CD4-positive, alpha-beta T cell treated with Interferon gamma for 1 hour (primary cell): ENCODE measurements around the gene MTPN.

Experiments used
- DNase-seq: peaks from one replicate; pipeline ENCODE4 v3.0.0-alpha.2; 2020

The MTPN gene

DNA sequence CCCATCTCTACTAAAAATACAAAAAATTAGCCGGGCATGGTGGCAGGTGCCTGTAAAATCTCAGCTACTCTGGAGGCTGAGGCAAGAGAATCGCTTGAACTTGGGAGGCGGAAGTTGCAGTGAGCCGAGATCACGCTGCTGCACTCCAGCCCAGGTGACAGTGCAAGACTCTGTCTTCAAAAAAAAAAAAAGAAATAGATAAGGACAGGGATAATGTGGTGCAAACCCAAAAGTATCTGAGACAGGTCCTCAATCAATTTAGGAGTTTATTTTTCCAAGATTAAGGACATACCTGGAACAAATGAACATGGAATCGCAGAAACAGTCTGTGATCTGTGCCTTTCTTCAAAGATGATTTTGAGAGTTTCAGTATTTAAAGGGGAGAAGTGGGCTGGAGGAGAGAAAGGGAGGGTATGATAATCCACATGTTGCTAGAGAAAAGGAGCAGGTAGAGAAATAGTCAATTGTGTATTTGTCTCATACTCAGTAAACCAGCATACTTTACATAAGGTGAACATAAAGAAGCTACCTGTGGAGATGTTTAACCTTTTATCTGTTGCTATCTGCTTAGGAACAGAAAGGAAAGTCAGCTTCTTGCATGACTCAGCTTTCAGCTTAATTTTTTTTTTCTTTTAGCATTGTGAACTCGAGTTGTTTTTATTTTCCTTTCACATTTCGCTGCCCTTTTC lies 4.9 kb upstream of the MTPN start:
- DNase-seq: no peak

DNA sequence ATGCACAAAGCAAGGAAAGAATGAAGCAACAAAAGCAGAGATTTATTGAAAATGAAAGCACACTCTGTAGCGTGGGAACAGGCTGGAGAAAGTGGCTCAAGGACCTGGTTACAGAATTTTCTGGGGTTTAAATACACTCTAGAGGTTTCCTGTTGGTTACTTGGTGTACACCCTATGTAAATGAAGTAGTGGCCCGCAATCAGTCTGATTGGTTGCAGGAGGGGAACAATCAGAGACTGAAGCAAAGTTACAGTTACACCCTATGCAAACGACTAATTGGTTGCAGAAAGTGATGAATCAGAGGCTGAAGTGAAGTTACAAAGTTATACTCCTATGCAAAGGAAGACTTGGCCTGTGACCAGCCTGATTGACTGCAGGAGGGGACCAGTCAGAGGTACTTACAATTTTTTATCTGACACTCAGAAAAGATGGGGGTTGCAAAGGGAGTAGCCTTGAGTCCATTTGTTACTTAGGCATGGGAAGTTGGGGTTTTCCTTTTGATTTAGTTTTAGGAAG lies 3.6 kb upstream of the MTPN start:
- peak; percentile 75 for DNase-seq

DNA sequence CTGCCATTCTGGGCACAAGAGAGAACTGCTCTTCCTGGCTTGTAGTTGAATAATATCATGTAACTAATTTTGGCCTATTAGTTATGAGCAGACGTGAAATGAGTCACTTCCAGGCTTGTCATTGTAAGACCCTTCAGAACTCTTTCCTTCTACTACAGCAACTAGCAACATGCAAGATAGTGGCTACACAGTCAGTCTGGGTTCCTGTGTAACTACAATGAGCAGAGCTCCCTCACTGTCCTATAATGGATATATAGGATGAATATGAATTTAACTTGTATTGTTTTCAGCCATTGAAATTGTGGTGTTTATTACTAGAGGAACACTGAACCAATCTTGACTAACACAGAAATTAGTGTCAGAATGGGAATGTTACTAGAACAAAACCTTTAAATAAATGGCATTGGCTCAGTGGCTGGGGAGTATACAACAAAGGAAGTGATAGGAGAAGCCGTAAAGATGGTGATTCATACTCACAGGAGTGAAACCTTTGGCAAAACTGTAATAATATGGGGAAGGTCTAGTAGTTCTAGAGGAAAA lies 2.9 kb upstream of the MTPN start:
- no peak for DNase-seq

DNA sequence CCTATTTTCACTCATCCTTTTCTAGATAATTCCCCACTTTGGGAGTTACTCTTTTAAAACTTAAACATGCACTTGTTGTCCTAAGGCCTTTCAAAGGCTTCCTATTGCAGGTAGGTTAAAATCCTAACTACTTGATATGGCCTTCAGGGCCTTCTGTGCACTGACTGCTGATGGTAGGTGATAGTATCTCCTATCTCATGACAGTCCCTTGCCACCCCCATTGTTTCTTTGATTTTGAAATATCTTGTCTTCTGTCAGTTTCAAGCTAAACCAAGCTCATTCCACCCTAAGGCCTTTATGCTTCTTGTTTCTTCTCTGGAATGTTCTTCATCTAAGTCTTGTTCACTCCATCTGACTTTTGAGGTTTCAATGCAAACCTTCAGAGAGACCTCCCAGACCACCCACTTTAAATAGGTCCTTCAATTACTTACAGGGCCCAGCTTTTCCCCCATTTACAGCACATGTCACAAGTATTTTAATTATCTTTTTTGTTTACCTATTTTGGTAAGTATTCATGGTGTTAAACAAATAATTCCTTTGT lies 2.4 kb upstream of the MTPN start:
- DNase-seq: no peak

DNA sequence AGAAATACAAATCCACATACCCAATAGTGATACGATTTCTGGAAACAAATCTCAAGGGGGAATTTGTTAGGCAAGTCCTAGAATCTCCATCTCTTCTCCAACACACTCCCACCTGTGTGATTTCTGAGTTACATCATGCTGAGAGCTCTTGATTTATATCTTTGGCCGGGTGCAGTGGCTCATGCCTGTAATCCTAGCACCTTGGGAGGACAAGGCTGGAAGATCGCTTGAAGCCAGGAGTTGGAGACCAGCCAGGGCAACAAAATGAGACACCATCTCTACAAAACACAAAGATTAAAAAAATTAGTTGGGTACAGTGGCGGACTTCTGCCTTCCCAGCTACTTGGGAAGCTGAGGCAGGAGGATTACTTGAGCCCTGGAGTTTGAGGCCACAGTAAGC lies 1.5 kb upstream of the MTPN start:
- DNase-seq: no peak

DNA sequence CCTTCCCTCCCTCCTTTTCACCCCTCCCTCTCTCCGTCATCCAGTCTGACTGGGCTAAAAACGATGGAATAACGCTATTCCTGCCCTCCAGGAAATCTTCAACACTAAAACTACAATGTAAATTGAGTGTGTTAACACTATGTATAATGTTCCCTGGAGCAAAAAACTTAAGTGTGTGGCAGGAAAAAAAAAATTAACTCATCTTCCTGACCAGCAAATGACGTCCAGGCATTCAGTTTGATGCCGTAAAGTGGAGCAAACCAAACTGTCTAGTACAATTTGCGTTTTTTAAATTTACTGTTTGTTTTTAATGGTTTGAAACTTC lies 545 bp upstream of the MTPN start:
- DNase-seq: no peak

DNA sequence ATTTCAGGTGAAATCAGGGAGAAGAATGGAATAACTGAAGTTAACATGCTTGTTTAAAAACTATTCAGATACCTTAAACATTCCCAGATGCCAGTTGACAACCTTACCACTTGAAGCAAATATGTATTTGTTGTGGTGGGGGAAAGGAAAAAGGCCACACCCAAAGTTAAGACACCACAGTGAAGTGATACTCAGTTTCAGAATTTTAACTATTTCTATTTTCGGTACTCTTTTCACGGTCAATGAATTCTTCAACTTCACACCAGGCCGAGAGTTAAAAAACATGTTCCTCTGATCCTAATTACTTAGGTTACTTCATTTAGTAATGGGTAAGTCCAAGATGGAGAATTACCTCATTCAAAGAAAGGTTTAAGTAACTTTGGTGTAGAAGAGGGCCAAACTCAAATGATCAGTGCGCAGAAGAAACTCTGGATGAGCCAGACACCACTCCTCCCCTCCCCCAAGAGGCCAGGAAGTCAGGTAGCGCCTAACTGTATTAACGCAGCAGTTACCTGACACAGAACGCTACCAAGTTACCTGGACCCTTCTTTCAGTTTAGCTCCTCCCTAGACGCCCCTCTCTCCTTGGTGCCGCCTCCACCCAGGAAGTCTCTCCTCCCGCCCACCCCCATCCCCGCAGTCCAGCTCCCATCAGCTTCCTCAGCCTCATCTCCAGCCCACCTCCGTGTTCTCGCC lies 700 bp downstream of the MTPN start:
- DNase-seq: peak; percentile 32

DNA sequence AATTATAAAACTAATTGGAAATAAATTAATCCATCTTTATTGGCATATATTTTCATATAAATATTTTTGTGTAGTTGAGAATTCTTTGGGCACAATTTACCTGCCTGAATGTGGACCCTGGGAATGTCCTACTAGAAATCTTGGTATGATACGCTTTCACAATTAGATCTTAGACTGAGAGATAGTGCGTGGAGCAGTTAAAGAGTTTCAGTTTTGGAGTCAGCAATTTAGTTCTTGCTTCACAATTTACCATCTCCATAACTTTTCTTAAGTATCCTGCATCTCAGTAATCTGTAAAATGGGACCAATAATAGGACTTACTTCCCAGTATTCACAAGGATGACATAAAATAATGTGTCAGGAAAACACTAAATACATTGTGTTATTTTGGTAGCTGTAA lies 2.0 kb downstream of the MTPN start:
- no peak for DNase-seq

DNA sequence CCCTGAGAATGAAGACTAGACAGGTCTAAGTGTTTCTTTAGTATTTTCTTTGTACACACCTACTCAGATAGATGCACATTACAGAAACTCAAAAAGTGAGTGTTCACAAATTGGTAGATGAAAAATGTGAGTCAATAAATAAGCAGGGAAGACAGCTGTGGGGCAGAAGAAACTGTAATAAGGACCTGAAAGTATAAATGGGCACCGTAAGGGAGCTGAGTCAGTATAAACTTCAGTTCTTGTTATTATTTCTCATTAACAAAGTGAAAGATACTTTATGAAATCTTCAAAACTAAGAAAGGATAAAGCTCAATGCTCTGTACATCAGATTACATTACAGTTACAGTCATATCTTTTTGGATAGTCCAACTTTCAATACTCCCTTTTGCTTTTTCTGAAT lies 2.5 kb downstream of the MTPN start:
- no peak for DNase-seq

DNA sequence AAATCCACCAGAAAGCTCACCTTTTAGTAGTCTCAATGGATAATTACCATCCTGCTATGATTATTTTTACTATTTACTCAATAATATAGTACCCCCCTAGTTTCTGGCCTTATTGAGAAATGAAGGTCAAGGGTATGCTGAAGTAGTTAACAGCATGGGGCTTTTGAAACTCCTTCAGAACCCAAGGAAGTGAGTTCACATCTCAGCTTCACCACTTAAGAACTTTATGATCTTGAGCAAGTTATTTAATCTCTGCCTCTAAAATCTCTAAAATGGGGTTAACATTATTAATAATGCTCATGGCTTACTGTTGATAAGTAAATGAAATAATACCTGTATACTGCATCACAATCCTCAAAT lies 5.8 kb downstream of the MTPN start:
- DNase-seq: no peak

DNA sequence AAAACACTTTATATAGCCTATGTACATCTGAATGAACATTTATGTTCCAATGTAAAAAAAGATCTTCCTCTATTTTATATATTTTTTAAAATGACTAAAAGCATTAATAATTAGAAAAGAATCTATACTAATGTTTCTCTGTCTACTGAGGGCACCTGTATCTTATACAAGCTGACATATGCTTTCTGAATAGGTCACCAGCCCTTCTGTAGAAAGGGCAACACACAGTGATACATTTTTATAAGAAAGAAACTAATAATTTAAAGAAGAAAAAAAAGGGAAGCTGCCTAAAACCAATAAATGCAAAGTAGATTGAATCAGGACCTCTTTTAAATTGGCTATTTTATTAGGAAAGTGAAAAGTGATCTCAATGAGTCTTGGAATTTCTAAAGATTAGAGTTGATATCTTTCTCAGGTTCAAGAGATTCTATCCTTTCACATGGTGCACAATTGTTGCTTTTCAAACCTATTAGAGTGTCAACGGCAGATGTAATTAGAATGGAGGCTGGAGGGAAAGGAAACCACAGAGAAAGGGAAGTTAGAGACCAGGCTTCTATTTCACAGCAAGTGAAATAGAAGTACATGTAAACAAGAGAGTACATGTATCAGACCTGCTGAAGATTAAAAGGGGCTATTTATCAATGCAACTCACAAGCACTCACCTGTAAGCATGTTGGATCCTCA lies 6.3 kb downstream of the MTPN start:
- DNase-seq: no peak

DNA sequence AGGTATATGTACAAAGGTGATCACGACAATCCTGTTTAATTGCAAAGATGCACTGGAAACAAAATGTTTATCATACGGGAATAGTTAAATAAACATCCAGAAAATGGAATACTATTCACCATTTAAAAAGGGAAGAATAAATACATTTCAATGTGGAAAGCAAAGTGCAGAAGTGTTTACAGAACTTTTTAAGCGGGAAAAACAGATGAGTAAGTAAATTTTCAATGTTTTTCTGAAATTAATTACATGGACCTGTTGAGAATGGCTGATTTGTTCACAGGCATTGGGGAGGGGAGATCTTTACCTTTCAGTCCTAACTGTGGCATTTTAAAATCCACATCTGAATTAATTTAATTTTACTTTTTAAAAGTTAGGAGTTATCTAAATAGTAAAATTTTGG lies 7.1 kb downstream of the MTPN start:
- no peak for DNase-seq

DNA sequence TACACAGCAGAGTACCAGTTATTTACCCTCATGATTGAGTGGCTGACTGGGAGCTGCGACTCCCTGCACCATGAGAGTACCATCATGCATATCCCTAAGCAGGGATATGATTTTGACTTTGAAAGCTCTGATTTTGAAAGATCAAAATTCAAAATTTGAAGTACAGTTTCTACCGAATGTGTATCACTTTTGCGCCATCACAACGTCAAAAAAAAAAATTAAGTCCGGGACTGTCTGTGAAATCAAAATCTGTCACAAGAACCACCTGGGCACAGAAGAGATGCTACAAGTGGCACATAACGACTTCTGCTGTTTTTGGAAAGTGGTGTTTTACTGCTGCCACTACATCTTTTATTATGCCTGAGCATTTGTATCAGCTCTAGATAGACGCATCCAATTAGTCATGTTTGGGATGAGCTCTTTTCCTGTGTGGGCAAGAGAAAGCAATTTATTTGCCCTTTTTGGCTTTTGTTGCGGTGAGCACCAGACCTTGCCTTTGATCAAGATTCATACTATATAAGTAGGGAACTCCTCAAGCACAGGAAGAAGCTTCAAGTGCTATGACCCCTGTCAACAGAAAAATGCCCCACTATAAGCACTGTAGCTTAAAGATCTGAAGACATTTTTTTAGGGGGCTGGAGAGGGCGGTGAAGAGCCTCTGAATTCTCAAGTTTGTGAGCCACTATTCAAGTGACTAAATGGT lies 10.7 kb downstream of the MTPN start:
- DNase-seq: no peak

DNA sequence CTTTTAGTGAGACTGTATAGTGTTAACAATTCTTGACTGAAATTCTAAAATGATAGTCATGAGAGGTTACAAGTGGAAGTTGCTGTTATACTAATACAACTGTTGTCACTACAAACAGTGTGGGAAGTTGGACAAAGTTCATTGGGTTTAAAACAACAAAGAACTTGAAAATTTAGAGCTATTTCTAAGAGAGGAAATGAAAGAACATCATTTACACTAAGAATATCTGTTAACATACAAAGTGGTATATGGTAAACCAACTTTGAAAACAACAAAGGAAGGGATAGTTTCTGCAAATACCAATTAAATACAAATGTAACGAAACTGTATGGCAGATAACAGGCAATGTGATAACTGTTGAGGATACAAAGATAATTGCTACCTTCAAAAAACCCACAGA lies 11.6 kb downstream of the MTPN start:
- DNase-seq: no peak

DNA sequence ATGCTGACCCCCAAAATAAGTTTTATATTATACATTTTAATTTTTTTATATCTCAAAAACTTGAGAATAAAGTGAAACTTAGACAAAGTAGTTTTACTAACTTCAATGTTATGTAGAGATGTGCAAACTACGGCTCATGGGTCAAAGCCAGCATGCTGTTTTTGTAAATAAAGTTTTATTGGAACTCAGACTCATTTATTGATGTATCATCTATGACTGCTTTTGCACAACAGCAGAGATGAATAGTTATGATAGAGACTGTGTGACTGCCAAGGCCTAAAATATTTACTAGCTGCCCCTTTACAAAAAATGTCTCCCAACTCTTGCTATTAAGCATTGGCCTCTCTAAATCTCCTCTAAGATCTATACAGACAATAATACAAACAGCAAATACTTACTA lies 12.4 kb downstream of the MTPN start:
- no peak for DNase-seq

DNA sequence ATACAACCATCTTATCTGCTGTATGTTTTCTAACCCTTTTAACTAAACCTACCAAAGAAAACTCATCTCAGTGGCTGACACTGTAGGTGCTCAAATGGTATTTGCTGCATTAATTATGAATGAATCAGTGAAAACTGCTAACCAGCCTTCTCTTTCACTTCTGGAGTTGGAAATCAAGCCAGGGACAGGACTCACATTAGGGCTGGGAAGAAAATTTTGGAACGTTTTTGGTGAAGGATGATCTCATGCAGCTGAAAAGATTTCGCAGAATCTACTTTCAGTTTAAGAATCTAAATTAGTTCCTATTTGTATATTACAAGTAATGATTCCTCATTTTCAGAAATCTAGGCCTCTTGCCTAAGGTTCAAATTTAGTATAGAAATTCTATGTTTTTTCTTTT lies 12.9 kb downstream of the MTPN start:
- DNase-seq: no peak

DNA sequence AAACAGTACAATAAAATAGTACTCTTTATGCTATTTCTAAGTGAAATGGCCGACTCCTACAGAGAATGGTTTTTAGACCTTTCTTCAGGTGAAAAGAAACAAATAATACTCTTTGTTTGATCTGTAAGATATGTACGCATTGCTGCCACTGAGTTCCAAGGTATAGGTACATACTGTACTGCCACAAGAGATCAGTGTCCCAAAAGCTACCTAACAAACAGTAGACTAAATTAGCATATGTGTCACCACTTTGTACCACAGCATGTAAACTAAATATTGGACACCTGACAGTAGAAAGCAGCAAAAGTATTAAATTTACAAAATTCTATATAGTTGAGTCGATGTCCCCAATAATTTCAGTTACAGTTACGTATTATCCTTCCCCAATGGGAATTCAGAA lies 14.4 kb downstream of the MTPN start:
- no peak for DNase-seq

DNA sequence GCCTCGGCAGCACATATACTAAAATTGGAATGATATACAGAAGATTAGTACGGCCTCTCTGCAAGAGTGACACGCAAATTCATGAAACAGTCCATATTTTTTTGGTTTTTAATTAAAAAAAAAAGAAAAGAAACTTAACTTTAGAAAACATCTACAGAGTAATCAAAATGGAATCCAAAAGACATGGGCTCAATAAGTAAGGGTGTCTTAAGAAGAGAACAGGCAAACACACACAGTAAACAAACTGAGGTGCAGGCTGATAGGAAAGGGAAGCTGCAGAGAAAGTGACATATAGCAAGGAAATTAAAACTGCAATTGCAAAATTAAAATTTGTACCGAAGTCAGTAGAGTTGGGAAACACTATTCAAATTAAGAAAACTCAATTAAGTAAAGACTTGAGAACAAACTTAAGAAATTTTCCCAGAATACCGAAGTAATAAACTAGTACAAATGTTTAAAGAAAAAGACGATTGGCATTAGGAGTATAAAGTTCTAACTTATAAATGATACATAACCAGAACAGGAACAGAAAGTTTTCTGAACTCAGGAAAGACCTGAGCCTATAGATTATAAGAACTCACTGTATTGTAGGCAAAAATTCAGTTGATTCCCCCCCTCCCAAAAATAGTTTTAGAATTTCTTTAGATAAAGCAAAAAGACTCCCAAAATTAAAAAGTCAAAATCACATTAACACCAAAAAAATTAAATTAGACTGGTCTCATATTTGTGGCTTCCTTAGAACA lies 16.3 kb downstream of the MTPN start:
- DNase-seq: no peak

DNA sequence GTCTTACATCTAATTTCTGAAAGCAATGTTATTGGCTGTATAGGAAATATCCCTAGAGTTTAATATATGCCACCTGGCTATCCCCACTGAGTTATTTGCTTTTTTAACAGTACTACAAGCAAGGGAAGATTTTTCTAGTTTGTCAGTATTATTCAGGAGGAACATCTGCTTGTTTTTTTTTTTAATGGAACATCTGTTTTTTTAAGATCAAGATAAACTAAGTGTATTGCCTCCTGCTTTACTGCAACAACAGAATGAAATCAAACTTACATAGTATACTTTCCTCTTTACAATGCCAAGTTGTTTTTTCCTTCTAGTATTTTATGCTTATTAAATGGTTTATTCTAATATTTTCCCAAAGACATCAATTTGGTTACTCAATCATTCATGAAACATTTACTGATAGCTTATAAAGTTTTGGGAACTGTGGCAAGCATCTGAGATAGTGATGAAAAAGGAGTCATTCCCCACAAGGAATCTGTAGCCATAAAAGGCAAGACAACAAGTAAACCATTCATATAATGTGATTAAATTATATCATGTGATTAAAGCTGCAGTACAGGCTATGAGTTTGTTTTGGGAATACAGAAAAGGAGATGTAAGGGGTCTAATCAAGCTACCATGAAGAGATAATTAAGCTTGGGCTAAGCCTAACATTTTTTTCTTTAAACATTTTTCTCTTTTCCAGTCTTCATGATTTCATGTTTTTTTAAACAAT lies 17.4 kb downstream of the MTPN start:
- DNase-seq: no peak

DNA sequence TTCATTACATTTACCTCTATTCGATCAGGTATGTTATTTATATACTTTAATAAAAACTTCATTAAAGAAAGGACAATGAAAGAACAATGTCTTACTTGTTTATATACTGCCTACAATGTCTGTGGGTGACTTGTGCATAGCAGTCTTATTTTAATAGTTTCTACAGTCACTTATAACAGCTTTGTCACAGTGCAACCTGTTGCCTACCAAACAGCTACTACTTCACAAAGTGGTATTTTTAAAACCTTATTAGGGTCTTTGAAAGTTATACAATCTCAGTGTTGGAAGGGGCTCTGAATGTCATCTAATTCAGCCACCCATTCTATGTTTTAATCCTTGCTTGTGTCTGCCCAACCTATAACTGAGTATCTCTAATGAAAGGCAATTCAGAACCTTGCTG lies 19.0 kb downstream of the MTPN start:
- DNase-seq: no peak

DNA sequence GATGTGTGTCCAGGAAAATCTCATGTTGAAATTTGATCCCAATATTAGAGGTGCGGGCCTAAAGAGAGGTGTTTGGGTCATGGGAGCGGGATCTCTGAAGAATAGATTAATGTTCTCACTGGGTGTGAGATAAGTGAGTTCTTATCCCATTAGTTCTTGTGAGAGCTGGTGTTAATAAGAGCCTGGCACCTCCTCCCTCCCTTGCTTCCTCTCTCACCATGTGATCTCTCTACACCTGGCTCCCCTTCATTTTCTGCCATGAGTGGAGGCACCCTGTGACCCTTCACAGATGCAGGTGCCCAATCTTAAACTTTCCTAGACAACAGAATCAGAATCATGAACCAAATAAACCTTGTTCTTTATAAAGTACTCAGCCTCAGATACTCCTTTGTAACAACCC lies 19.5 kb downstream of the MTPN start:
- no peak for DNase-seq

DNA sequence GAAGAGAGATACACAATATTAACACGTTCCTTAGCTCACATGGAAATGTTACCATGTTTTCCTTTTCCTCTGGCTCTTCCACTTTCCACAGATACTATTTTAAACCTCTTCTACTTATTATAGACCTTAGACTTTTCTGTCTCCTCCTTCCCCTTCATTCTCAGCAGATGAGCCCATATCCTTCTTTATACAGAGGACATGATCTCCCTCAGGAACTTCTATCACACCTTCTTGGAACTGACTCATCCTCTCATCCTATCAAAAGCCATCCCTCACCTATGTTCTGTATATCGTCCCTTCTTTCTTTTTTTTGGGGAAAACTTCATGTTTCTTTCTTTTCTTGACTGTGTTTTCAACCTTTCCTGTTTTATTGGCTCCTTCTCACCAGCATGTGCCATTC lies 20.8 kb downstream of the MTPN start:
- no peak for DNase-seq
